H9 (cell line): ENCODE measurements around the gene SPEF2. TPM values are rescaled to one million over a fixed set of nuclear protein-coding genes. Genes with fewer than 3 reads are reported as not detected.

Experiments used
- DNase-seq: peaks from one replicate; pipeline ENCODE4 v3.0.0-alpha.2; 2017
- H2AFZ ChIP-seq: one replicate; pipeline ENCODE4 v1.6.1; 2013; ENCODE audit warnings: mild to moderate bottlenecking, low read length, control low read depth, moderate library complexity
- H2AK5ac ChIP-seq: 2 replicates; pipeline ENCODE4 v1.6.1; 2013; ENCODE audit warnings: low read length, control low read depth, mixed read lengths; ENCODE audit not compliant: insufficient read length
- H2BK120ac ChIP-seq: one replicate; pipeline ENCODE4 v1.6.1; 2013; ENCODE audit warnings: low read depth, mild to moderate bottlenecking, low read length, control low read depth, inconsistent platforms; ENCODE audit not compliant: poor library complexity, severe bottlenecking
- H2BK12ac ChIP-seq: 2 replicates; pipeline ENCODE4 v1.6.1; 2013; ENCODE audit warnings: low read length, control low read depth, mixed read lengths, low read depth; ENCODE audit not compliant: insufficient read length
- H2BK15ac ChIP-seq: 2 replicates; pipeline ENCODE4 v1.6.1; 2013; ENCODE audit warnings: low read depth, low read length, control low read depth
- H2BK20ac ChIP-seq: one replicate; pipeline ENCODE4 v1.6.1; 2013; ENCODE audit warnings: low read depth, mild to moderate bottlenecking, low read length, control low read depth, inconsistent platforms; ENCODE audit not compliant: poor library complexity, severe bottlenecking
- H2BK5ac ChIP-seq: 2 replicates; pipeline ENCODE4 v1.6.1; 2013; ENCODE audit warnings: low read length, control low read depth, mixed read lengths; ENCODE audit not compliant: insufficient read length
- H3K14ac ChIP-seq: 2 replicates; pipeline ENCODE4 v1.6.1; 2013; ENCODE audit warnings: low read length, control low read depth; ENCODE audit not compliant: insufficient read depth
- H3K18ac ChIP-seq: 2 replicates; pipeline ENCODE4 v1.6.1; 2013; ENCODE audit warnings: low read depth, mild to moderate bottlenecking, mixed read lengths, low read length, control low read depth; ENCODE audit not compliant: insufficient read length
- H3K23ac ChIP-seq: 2 replicates; pipeline ENCODE4 v1.6.1; 2013; ENCODE audit warnings: low read length, control low read depth, mixed read lengths, low read depth; ENCODE audit not compliant: insufficient read length
- H3K23me2 ChIP-seq: 2 replicates; pipeline ENCODE4 v1.6.1; 2013; ENCODE audit warnings: low read depth, mild to moderate bottlenecking, mixed read lengths, low read length, control low read depth; ENCODE audit not compliant: insufficient read length, poor library complexity, severe bottlenecking
- H3K27ac ChIP-seq: 2 replicates; pipeline ENCODE4 v1.5.1; 2013; ENCODE audit warnings: low read length, control low read depth, mixed read lengths, low read depth; ENCODE audit not compliant: insufficient read length
- H3K27me3 ChIP-seq: 2 replicates; pipeline ENCODE4 v1.6.1; 2013; ENCODE audit warnings: low read length, control low read depth, inconsistent platforms; ENCODE audit not compliant: insufficient read depth
- H3K4ac ChIP-seq: 2 replicates; pipeline ENCODE4 v1.6.1; 2013; ENCODE audit warnings: low read depth, mild to moderate bottlenecking, control low read depth, inconsistent platforms, low read length, moderate library complexity
- H3K4me1 ChIP-seq: 2 replicates; pipeline ENCODE4 v1.6.1; 2013; ENCODE audit warnings: low read length, control low read depth, inconsistent platforms; ENCODE audit not compliant: insufficient read depth
- H3K4me2 ChIP-seq: 2 replicates; pipeline ENCODE4 v1.6.1; 2013; ENCODE audit warnings: low read length, control low read depth, mixed read lengths; ENCODE audit not compliant: insufficient read length, insufficient read depth
- H3K56ac ChIP-seq: 2 replicates; pipeline ENCODE4 v1.6.1; 2013; ENCODE audit warnings: low read depth, mild to moderate bottlenecking, mixed read lengths, low read length, control low read depth; ENCODE audit not compliant: insufficient read length
- H3K79me1 ChIP-seq: 2 replicates; pipeline ENCODE4 v1.6.1; 2013; ENCODE audit warnings: low read depth, mild to moderate bottlenecking, moderate library complexity, low read length, control low read depth, inconsistent platforms; ENCODE audit not compliant: insufficient read depth, poor library complexity, severe bottlenecking
- H3K79me2 ChIP-seq: 2 replicates; pipeline ENCODE4 v1.6.1; 2013; ENCODE audit warnings: low read length, control low read depth, inconsistent platforms; ENCODE audit not compliant: insufficient read depth
- H3K9ac ChIP-seq: 2 replicates; pipeline ENCODE4 v1.6.1; 2013; ENCODE audit warnings: low read length, control low read depth, mixed read lengths; ENCODE audit not compliant: insufficient read length; ENCODE audit errors: extremely low read depth
- H3K9me3 ChIP-seq: one replicate; pipeline ENCODE4 v1.6.1; 2013; ENCODE audit warnings: low read depth, low read length, inconsistent platforms; ENCODE audit not compliant: control insufficient read depth
- H3T11ph ChIP-seq: one replicate; pipeline ENCODE4 v1.6.1; 2013; ENCODE audit warnings: mild to moderate bottlenecking, low read length, control low read depth, inconsistent platforms
- H4K20me1 ChIP-seq: one replicate; pipeline ENCODE4 v1.6.1; 2013; ENCODE audit not compliant: control insufficient read depth, insufficient read length, insufficient read depth
- H4K5ac ChIP-seq: 2 replicates; pipeline ENCODE4 v1.6.1; 2013; ENCODE audit warnings: low read depth, mild to moderate bottlenecking, mixed read lengths, low read length, control low read depth; ENCODE audit not compliant: insufficient read length
- H4K8ac ChIP-seq: replicated peaks from 2 replicates; pipeline ENCODE4 v1.6.1; 2013; ENCODE audit warnings: low read length, control low read depth, mixed read lengths, low read depth; ENCODE audit not compliant: insufficient read length
- H4K91ac ChIP-seq: 2 replicates; pipeline ENCODE4 v1.6.1; 2013; ENCODE audit warnings: low read depth, mild to moderate bottlenecking, moderate library complexity, mixed read lengths, low read length, control low read depth; ENCODE audit not compliant: insufficient read length
- H3K27ac Mint-ChIP-seq, 3 experiments: 2 replicates in 2 of 3; 3 replicates in 1 of 3; pipeline ENCODE4 v1.8.0; 2020 to 2021; ENCODE audit warnings: mixed read lengths in 3 of 3, mild to moderate bottlenecking in 1 of 3, moderate library complexity in 1 of 3
- H3K27me3 Mint-ChIP-seq: 2 replicates; pipeline ENCODE4 v1.8.0; 2021; ENCODE audit warnings: low read depth, mild to moderate bottlenecking, moderate library complexity, mixed read lengths
- H3K36me3 Mint-ChIP-seq, 3 experiments: 2 replicates in 2 of 3; 3 replicates in 1 of 3; pipeline ENCODE4 v1.8.0; 2020 to 2021; ENCODE audit warnings: low read depth in 3 of 3, mixed read lengths in 3 of 3; ENCODE audit not compliant: insufficient read depth in 1 of 3
- H3K4me1 Mint-ChIP-seq, 2 experiments: 2 replicates each; pipeline ENCODE4 v1.8.0; 2020; ENCODE audit warnings: mixed read lengths in 2 of 2
- H3K4me3 Mint-ChIP-seq, 2 experiments: 2 replicates in 1 of 2; 3 replicates in 1 of 2; pipeline ENCODE4 v1.8.0; 2020 to 2021; ENCODE audit warnings: mild to moderate bottlenecking in 2 of 2, mixed read lengths in 2 of 2, moderate library complexity in 1 of 2
- H3K9me3 Mint-ChIP-seq, 2 experiments: 2 replicates in 1 of 2; 3 replicates in 1 of 2; pipeline ENCODE4 v1.8.0; 2020; ENCODE audit warnings: mild to moderate bottlenecking in 2 of 2, mixed read lengths in 2 of 2, moderate library complexity in 1 of 2
- WGBS: extraction: QIAGEN DNeasy Blood & Tissue Kit; methylation state at CpG from one replicate; pipeline ENCODE4 v1.1.7; 2013; ENCODE audit warnings: missing lambda C conversion rate, low lambda C conversion rate, mixed read lengths; ENCODE audit not compliant: insufficient read length; ENCODE audit errors: extremely low coverage; 5-methylcytosine and 5-hydroxymethylcytosine counted together
- total RNA-seq: library from RNA; stranded (reverse); gene quantifications from 2 replicates; pipeline ENCODE4 v1.2.1, GENCODE V29; 2021
- TF ChIP-seq, protein P1 (sequence below): fragments of 200-600 bp; sonication (generic); conservative IDR thresholded peaks from 3 replicates; pipeline ENCODE4 v1.8.0; 2021; ENCODE audit warnings: antibody characterized with exemption, mild to moderate bottlenecking

SPEF2 gene
- total RNA-seq, 1 experiment from 2014 or later: 1.0 TPM

GRCh38 chr5:35799753-35800152 lies 182.1 kb downstream of the SPEF2 start:
- TF ChIP-seq, protein P1, sequence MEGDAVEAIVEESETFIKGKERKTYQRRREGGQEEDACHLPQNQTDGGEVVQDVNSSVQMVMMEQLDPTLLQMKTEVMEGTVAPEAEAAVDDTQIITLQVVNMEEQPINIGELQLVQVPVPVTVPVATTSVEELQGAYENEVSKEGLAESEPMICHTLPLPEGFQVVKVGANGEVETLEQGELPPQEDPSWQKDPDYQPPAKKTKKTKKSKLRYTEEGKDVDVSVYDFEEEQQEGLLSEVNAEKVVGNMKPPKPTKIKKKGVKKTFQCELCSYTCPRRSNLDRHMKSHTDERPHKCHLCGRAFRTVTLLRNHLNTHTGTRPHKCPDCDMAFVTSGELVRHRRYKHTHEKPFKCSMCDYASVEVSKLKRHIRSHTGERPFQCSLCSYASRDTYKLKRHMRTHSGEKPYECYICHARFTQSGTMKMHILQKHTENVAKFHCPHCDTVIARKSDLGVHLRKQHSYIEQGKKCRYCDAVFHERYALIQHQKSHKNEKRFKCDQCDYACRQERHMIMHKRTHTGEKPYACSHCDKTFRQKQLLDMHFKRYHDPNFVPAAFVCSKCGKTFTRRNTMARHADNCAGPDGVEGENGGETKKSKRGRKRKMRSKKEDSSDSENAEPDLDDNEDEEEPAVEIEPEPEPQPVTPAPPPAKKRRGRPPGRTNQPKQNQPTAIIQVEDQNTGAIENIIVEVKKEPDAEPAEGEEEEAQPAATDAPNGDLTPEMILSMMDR: no peak
- no peak overlapping the region for H2AFZ ChIP-seq

More at GRCh38 chr5:35799753-35800152, 182.1 kb downstream of the SPEF2 start:
- H3T11ph ChIP-seq: no peak overlapping the region
- no peak overlapping the region for H2AK5ac ChIP-seq
- no peak overlapping the region for H4K5ac ChIP-seq
- no CpG with 5 or more reads among the region's 1 CpG for WGBS
- no peaks in the 10 kb centered on the region for H4K20me1 ChIP-seq
- H3K4me1 Mint-ChIP-seq: peaks cover 14 to 18% of the 10 kb centered on the region in 2 experiments
- no peak overlapping the region for H3K23ac ChIP-seq
- no peaks in the 10 kb centered on the region for H3K23me2 ChIP-seq
- H3K79me2 ChIP-seq: no peaks in the 10 kb centered on the region
- H3K9ac ChIP-seq: no peak overlapping the region
- H3K4me1 ChIP-seq: peaks cover under 1% of the 10 kb centered on the region; the same call in 1 of the 2 replicates
- H3K27ac ChIP-seq: no peak overlapping the region
- no peak overlapping the region for H2BK120ac ChIP-seq
- H3K4me3 Mint-ChIP-seq: no peak overlapping the region
- H3K79me1 ChIP-seq: no peaks in the 10 kb centered on the region
- H2BK20ac ChIP-seq: no peak overlapping the region
- H3K9me3 Mint-ChIP-seq: no peaks in the 10 kb centered on the region
- no peak overlapping the region for H3K4me2 ChIP-seq
- no peaks in the 10 kb centered on the region; the same call in none of the 2 replicates for H3K27me3 Mint-ChIP-seq
- H3K27ac Mint-ChIP-seq: no peak overlapping the region
- no peaks in the 10 kb centered on the region for H3K36me3 Mint-ChIP-seq
- no peak overlapping the region for H4K8ac ChIP-seq
- H3K14ac ChIP-seq: no peak overlapping the region
- H2BK15ac ChIP-seq: no peak overlapping the region
- no peak for DNase-seq
- no peak overlapping the region for H3K4ac ChIP-seq
- H3K27me3 ChIP-seq: no peaks in the 10 kb centered on the region
- H2BK5ac ChIP-seq: no peak overlapping the region
- no peak overlapping the region for H2BK12ac ChIP-seq
- H3K56ac ChIP-seq: no peak overlapping the region
- no peak overlapping the region for H4K91ac ChIP-seq
- H3K18ac ChIP-seq: no peak overlapping the region
- H3K9me3 ChIP-seq: no peaks in the 10 kb centered on the region
